IMR-90 (cell line): ENCODE results near the gene TMEM204.

Experiments used
- FOS ChIP-seq: fragments of 150-350 bp; IDR thresholded peaks from 2 replicates; pipeline ENCODE4 v1.6.1; 2016; ENCODE audit warnings: low read depth, low read length
- MAFK ChIP-seq: IDR thresholded peaks from 2 replicates; pipeline ENCODE4 v1.6.1; 2012; ENCODE audit warnings: low read depth, low read length, improper control_type of control experiment
- MXI1 ChIP-seq: IDR thresholded peaks from 2 replicates; pipeline ENCODE4 v1.6.1; 2012; ENCODE audit warnings: low read depth, mild to moderate bottlenecking, low read length, moderate library complexity, borderline replicate concordance
- NFE2L2 ChIP-seq: fragments of 150-350 bp; IDR thresholded peaks from 2 replicates; pipeline ENCODE4 v1.6.1; 2016; ENCODE audit warnings: low read depth, mild to moderate bottlenecking, low read length
- POLR2A ChIP-seq: IDR thresholded peaks from 2 replicates; pipeline ENCODE4 v1.6.1; 2012; ENCODE audit warnings: mild to moderate bottlenecking, low read depth, low read length
- RAD21 ChIP-seq: IDR thresholded peaks from 2 replicates; pipeline ENCODE4 v1.6.1; 2012; ENCODE audit warnings: low read length, improper control_type of control experiment
- RCOR1 ChIP-seq: IDR thresholded peaks from 2 replicates; pipeline ENCODE4 v1.6.1; 2012; ENCODE audit warnings: mild to moderate bottlenecking, low read length, improper control_type of control experiment; ENCODE audit not compliant: insufficient replicate concordance
- RFX5 ChIP-seq: IDR thresholded peaks from 2 replicates; pipeline ENCODE4 v1.8.0; 2012; ENCODE audit warnings: low read depth, mild to moderate bottlenecking, low read length, moderate library complexity
- SMC3 ChIP-seq: fragments of 150-350 bp; IDR thresholded peaks from 2 replicates; pipeline ENCODE4 v1.6.1; 2016; ENCODE audit warnings: low read depth, mild to moderate bottlenecking, antibody characterized with exemption, low read length, moderate library complexity
- TF ChIP-seq, protein P1 (sequence below): conservative IDR thresholded peaks from 2 replicates; pipeline ENCODE4 v1.5.1; 2012; ENCODE audit warnings: mild to moderate bottlenecking, low read depth, low read length, improper control_type of control experiment
- TF ChIP-seq, protein P2 (sequence below): fragments of 150-350 bp; IDR thresholded peaks from 2 replicates; pipeline ENCODE4 v1.6.1; 2017; ENCODE audit warnings: mild to moderate bottlenecking, antibody characterized with exemption, low read length, low read depth
- TF ChIP-seq, protein P3 (sequence below): fragments of 150-350 bp; IDR thresholded peaks from 2 replicates; pipeline ENCODE4 v1.6.1; 2016; ENCODE audit warnings: low read depth, mild to moderate bottlenecking, low read length, moderate library complexity, borderline replicate concordance

DNA sequence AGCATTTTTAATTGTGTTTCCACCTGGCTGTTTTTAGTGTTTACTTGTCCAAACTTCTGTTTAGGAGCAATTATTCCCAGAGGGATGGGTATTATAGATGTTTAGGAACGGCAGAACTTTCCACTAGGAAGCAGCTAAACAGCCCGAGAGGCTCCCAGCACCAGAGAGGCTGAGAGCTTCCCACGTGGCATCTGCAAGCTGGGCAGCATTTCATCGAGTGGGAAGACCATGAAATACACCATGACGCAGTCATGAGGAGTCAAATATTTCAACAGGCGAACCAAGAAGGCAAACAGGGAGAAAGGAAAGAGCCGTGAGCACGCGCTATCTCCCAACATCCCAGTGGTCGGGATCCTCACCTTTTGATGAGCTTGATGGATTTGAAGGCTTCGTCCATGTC is 24.1 kb downstream of the TMEM204 start:
- TF ChIP-seq RFX5, result no peak
- TF ChIP-seq, protein P1, sequence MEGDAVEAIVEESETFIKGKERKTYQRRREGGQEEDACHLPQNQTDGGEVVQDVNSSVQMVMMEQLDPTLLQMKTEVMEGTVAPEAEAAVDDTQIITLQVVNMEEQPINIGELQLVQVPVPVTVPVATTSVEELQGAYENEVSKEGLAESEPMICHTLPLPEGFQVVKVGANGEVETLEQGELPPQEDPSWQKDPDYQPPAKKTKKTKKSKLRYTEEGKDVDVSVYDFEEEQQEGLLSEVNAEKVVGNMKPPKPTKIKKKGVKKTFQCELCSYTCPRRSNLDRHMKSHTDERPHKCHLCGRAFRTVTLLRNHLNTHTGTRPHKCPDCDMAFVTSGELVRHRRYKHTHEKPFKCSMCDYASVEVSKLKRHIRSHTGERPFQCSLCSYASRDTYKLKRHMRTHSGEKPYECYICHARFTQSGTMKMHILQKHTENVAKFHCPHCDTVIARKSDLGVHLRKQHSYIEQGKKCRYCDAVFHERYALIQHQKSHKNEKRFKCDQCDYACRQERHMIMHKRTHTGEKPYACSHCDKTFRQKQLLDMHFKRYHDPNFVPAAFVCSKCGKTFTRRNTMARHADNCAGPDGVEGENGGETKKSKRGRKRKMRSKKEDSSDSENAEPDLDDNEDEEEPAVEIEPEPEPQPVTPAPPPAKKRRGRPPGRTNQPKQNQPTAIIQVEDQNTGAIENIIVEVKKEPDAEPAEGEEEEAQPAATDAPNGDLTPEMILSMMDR, result no peak
- TF ChIP-seq POLR2A, result no peak
- no peak for TF ChIP-seq SMC3
- TF ChIP-seq, protein P2, sequence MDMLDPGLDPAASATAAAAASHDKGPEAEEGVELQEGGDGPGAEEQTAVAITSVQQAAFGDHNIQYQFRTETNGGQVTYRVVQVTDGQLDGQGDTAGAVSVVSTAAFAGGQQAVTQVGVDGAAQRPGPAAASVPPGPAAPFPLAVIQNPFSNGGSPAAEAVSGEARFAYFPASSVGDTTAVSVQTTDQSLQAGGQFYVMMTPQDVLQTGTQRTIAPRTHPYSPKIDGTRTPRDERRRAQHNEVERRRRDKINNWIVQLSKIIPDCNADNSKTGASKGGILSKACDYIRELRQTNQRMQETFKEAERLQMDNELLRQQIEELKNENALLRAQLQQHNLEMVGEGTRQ, result no peak
- TF ChIP-seq NFE2L2, result no peak
- TF ChIP-seq, protein P3, sequence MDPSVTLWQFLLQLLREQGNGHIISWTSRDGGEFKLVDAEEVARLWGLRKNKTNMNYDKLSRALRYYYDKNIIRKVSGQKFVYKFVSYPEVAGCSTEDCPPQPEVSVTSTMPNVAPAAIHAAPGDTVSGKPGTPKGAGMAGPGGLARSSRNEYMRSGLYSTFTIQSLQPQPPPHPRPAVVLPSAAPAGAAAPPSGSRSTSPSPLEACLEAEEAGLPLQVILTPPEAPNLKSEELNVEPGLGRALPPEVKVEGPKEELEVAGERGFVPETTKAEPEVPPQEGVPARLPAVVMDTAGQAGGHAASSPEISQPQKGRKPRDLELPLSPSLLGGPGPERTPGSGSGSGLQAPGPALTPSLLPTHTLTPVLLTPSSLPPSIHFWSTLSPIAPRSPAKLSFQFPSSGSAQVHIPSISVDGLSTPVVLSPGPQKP, result no peak
- no peak for TF ChIP-seq RAD21
- no peak for TF ChIP-seq MXI1
- TF ChIP-seq MAFK, result no peak
- TF ChIP-seq RCOR1, result no peak
- TF ChIP-seq FOS, result no peak
